K562 (cell line): ENCODE results near the gene ZFPM1. TPM values are rescaled to one million over a fixed set of nuclear protein-coding genes. Genes with fewer than 3 reads are reported as not detected.

Experiments used
- EHMT2 ChIP-seq: fragments of 450-650 bp; IDR thresholded peaks from 2 replicates; pipeline ENCODE4 v1.6.1; 2018; ENCODE audit warnings: antibody characterized with exemption
- MTF1 ChIP-seq: fragments of 250-450 bp; sonication (Bioruptor Pico); IDR thresholded peaks from 2 replicates; pipeline ENCODE4 v1.9.0; 2021; ENCODE audit warnings: moderate library complexity, mild to moderate bottlenecking, inconsistent platforms, borderline replicate concordance
- NR2C2 ChIP-seq, 2 experiments: fragments of 200-800 bp in 1 of 2; sonication (Bioruptor generic) in 1 of 2; sonication (generic) in 1 of 2; formaldehyde crosslinking in 1 of 2; IDR thresholded peaks; 2 replicates each; pipeline versions ENCODE4 v1.6.1 to v1.8.0; 2016 to 2022; ENCODE audit warnings: mild to moderate bottlenecking in 1 of 2, missing compliant biosample characterization in 1 of 2, missing genetic modification characterization in 1 of 2, missing genetic modification reagents in 1 of 2
- NR3C1 ChIP-seq: sonication (generic); formaldehyde crosslinking; IDR thresholded peaks from 2 replicates; pipeline ENCODE4 v1.8.1; 2022; ENCODE audit warnings: missing genetic modification reagents
- RBM17 ChIP-seq: fragments of 200-400 bp; formaldehyde crosslinking; IDR thresholded peaks from 2 replicates; pipeline ENCODE4 v1.6.1; 2017; ENCODE audit warnings: low read depth, mild to moderate bottlenecking, low read length, borderline replicate concordance
- SLC30A9 ChIP-seq: fragments of 250-450 bp; sonication (Bioruptor Pico); IDR thresholded peaks from 2 replicates; pipeline ENCODE4 v1.8.0; 2022; ENCODE audit warnings: mild to moderate bottlenecking, moderate library complexity
- TCFL5 ChIP-seq: fragments of 250-450 bp; sonication (Bioruptor Pico); conservative IDR thresholded peaks from 2 replicates; pipeline ENCODE4 v1.6.1; 2021; ENCODE audit warnings: mild to moderate bottlenecking, moderate library complexity, matching md5 sums
- ZFP1 ChIP-seq: fragments of 450-650 bp; formaldehyde crosslinking; IDR thresholded peaks from 2 replicates; pipeline ENCODE4 v1.4.0; 2020; ENCODE audit warnings: mild to moderate bottlenecking, mixed read lengths
- polyA plus RNA-seq, 8 experiments: library from polyadenylated mRNA; depleted of rRNA in 4 of 8; stranded (reverse) in 5 of 8; unstranded in 3 of 8; fragments of >200 nt; fragmentation: Nextera tagmentation in 2 of 8; fragmentation: Illumina TruSeq in 1 of 8; extraction: Ambion mirVana in 2 of 8; extraction: Trizol in 1 of 8; gene quantifications; 2 replicates each; pipeline versions ENCODE4 v1.2.1 to v1.2.3, GENCODE V29; 2011 to 2014; ENCODE audit warnings: inconsistent platforms in 1 of 8, missing spikeins in 1 of 8
- total RNA-seq, 7 experiments: library from RNA; depleted of rRNA in 6 of 7; stranded (reverse); fragments of >200 nt in 6 of 7; fragmentation: Illumina TruSeq in 2 of 7; extraction: Trizol in 2 of 7; gene quantifications; 2 replicates each; pipeline versions ENCODE4 v1.2.1 to v1.2.3, GENCODE V29; 2011 to 2021; ENCODE audit warnings: low replicate concordance in 1 of 7
- TF ChIP-seq, protein P1 (sequence below), 2 experiments: fragments of 450-650 bp; IDR thresholded peaks; 2 replicates each; pipeline ENCODE4 v1.6.1; 2016; ENCODE audit warnings: mild to moderate bottlenecking in 2 of 2, borderline replicate concordance in 1 of 2, low read depth in 1 of 2, moderate library complexity in 1 of 2
- TF ChIP-seq, protein P2 (sequence below): fragments of 200-800 bp; sonication (Bioruptor generic); IDR thresholded peaks from 2 replicates; pipeline ENCODE4 v1.6.1; 2017; ENCODE audit warnings: missing genetic modification characterization, missing compliant biosample characterization
- TF ChIP-seq, protein P3 (sequence below), 3 experiments: fragments of 200-800 bp in 1 of 3; fragments of 250-450 bp in 1 of 3; fragments of 450-650 bp in 1 of 3; sonication (Bioruptor Pico) in 1 of 3; sonication (Bioruptor generic) in 1 of 3; formaldehyde crosslinking in 1 of 3; IDR thresholded peaks; 2 replicates each; pipeline versions ENCODE4 v1.6.1 to v1.8.0; 2016 to 2022; ENCODE audit warnings: mild to moderate bottlenecking in 2 of 3, missing genetic modification characterization in 2 of 3, missing compliant biosample characterization in 1 of 3, moderate library complexity in 1 of 3

Gene ZFPM1
- total and polyA plus RNA-seq, 9 of the 15 experiments (the other 6 are each of a cell fraction or from before 2014, with no cell fraction given): 0.03 to 35.9 (median 1.4) TPM

DNA sequence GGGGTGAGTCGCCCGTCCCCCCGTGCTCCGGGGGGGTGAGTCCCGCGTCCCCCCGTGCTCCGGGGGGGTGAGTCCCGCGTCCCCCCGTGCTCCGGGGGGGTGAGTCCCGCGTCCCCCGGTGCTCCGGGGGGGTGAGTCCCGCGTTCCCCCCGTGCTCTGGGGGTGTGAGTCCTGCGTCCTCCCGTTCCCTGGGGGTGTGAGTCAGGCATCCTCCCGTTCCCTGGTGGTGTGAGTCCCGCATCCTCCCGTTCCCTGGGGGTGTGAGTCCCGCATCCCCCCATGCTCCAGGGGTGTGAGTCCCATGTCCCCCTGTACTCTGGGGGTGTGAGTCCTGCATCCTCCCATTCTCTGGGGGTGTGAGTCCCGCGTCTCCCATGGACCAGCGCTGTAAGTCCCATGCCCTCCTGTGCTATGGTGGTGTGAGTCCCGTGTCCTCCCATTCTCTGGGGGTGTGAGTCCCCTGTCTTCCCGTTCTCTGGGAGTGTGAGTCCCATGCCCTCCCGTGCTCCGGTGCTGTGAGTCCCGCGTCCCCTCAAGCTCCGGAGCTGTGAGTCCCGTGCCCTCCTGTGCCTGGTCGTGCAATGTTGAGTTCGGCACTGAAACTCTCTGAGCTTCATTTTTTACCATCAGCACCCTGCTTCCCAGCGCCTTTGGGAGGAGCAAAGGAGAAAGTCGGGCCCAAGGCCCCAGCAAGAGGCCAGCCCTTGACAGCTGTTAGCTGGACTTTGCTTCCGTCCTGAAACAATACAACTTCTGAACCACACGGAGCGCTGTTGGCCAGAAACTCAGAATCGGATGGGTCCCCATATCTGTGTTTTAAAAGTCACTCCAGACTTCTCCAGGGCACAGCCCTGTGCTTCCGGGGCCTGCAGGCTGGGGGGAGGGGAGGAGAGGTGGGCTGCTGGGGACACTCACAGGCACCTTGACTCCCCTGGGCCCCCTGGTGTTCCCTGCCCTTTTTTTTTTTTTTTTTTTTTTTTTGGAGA lies 105.7 kb downstream of the ZFPM1 start (continued):
- TF ChIP-seq, protein P1, sequence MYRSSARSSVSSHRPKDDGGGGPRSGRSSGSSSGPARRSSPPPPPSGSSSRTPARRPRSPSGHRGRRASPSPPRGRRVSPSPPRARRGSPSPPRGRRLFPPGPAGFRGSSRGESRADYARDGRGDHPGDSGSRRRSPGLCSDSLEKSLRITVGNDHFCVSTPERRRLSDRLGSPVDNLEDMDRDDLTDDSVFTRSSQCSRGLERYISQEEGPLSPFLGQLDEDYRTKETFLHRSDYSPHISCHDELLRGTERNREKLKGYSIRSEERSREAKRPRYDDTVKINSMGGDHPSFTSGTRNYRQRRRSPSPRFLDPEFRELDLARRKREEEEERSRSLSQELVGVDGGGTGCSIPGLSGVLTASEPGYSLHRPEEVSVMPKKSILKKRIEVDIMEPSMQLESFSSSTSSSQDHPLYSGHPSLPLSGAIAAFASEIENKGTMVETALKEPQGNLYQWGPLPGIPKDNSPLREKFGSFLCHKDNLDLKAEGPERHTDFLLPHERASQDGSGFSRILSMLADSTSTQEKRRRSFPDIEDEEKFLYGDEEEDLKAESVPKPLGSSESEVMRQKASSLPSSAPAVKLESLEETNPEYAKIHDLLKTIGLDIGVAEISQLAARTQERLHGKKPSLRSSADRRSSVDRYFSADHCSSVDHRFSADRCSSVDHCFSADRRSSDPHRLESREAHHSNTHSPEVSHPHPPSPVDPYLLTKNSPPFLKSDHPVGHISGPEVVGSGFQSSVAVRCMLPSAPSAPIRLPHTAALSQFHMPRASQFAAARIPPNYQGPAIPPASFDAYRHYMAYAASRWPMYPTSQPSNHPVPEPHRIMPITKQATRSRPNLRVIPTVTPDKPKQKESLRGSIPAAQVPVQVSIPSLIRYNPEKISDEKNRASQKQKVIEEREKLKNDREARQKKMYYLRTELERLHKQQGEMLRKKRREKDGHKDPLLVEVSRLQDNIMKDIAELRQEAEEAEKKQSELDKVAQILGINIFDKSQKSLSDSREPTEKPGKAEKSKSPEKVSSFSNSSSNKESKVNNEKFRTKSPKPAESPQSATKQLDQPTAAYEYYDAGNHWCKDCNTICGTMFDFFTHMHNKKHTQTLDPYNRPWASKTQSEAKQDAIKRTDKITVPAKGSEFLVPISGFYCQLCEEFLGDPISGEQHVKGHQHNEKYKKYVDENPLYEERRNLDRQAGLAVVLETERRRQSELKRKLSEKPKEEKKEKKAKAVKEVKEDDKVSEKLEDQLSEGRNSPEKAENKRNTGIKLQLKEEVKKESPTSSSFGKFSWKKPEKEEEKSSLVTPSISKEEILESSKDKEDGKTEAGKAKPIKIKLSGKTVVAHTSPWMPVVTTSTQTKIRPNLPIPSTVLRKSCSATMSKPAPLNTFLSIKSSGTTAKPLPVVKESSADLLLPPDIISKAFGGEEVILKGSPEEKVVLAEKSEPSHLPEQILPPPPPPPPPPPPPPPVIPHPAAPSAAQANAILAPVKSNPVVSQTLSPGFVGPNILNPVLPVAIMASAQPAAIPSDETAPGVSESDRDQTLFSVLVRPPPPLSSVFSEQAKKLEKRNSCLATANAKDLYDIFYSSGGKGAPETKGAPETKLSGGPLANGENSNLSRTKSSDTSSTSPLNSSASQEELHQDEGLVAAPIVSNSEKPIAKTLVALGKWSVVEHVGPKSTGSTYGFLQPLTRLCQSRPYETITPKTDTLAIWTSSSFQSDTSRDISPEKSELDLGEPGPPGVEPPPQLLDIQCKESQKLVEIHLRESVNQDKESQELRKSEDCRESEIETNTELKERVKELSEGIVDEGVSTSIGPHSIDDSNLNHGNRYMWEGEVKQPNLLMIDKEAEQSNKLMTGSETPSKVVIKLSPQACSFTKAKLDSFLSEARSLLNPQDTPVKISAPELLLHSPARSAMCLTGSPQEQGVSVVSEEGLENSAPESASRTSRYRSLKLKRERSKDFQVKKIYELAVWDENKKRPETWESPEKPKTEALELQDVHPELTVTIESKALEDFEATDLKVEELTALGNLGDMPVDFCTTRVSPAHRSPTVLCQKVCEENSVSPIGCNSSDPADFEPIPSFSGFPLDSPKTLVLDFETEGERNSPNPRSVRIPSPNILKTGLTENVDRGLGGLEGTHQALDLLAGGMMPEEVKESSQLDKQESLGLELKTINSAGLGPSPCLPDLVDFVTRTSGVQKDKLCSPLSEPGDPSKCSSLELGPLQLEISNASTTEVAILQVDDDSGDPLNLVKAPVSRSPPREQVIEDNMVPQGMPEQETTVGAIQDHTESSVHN (IDR thresholded peaks at IDR 0.05; ENCODE audit: borderline replicate concordance in 1 of 2, low read depth in 1 of 2): no peak
- TF ChIP-seq NR2C2 (CRISPR knock-in tag; IDR thresholded peaks at IDR 0.05) (no peak), NR2C2 (tag; IDR thresholded peaks at IDR 0.05) (no peak), ZFP1 (no peak), NR3C1 (no peak), SLC30A9 (CRISPR knock-in tag) (no peak), MTF1 (CRISPR knock-in tag) (no peak), EHMT2 (0 out of 2 replicates have a peak, but pooled peaks have one; percentile 76), RBM17 (no peak), TCFL5 (CRISPR knock-in tag) (no peak)
- TF ChIP-seq, protein P2, sequence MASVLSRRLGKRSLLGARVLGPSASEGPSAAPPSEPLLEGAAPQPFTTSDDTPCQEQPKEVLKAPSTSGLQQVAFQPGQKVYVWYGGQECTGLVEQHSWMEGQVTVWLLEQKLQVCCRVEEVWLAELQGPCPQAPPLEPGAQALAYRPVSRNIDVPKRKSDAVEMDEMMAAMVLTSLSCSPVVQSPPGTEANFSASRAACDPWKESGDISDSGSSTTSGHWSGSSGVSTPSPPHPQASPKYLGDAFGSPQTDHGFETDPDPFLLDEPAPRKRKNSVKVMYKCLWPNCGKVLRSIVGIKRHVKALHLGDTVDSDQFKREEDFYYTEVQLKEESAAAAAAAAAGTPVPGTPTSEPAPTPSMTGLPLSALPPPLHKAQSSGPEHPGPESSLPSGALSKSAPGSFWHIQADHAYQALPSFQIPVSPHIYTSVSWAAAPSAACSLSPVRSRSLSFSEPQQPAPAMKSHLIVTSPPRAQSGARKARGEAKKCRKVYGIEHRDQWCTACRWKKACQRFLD (CRISPR knock-in tag): no peak
- TF ChIP-seq, protein P3, sequence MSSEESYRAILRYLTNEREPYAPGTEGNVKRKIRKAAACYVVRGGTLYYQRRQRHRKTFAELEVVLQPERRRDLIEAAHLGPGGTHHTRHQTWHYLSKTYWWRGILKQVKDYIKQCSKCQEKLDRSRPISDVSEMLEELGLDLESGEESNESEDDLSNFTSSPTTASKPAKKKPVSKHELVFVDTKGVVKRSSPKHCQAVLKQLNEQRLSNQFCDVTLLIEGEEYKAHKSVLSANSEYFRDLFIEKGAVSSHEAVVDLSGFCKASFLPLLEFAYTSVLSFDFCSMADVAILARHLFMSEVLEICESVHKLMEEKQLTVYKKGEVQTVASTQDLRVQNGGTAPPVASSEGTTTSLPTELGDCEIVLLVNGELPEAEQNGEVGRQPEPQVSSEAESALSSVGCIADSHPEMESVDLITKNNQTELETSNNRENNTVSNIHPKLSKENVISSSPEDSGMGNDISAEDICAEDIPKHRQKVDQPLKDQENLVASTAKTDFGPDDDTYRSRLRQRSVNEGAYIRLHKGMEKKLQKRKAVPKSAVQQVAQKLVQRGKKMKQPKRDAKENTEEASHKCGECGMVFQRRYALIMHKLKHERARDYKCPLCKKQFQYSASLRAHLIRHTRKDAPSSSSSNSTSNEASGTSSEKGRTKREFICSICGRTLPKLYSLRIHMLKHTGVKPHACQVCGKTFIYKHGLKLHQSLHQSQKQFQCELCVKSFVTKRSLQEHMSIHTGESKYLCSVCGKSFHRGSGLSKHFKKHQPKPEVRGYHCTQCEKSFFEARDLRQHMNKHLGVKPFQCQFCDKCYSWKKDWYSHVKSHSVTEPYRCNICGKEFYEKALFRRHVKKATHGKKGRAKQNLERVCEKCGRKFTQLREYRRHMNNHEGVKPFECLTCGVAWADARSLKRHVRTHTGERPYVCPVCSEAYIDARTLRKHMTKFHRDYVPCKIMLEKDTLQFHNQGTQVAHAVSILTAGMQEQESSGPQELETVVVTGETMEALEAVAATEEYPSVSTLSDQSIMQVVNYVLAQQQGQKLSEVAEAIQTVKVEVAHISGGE (CRISPR knock-in tag; IDR thresholded peaks at IDR 0.05): no peak
